ENCODE data around the gene KLHL41. TPM values are rescaled to one million over a fixed set of nuclear protein-coding genes. Genes with fewer than 3 reads are reported as not detected.

The KLHL41 gene
- total and polyA plus RNA-seq, 2 of the 13 experiments (the other 11 are each of a cell fraction or from before 2014, with no cell fraction given) = 0.07 to 0.31 TPM

DNA sequence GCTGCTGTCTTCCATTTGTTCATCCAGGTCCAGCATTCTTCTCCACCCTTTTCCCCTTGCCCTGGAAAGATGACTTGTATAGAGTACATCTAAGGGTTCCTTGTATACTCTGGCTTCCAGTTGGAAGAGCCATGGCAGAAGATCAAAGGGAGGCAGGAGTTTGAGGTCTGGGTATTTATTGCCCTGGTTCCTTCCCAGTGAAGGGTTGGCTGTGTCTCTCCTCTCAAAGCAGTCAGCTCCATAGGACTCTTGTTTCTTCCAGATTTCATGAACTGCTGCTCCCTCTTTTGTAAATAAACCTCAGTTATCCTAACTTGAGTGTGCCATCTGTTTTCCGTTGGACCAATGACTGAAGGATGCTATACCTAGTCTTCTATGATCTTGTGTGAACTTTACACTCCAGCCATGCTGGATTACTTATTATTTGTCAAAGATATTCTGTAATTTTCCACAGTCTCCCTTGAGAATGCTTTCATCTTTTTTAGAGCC, 23.8 kb upstream of the KLHL41 start (continued):
- TF ChIP-seq, protein P1, sequence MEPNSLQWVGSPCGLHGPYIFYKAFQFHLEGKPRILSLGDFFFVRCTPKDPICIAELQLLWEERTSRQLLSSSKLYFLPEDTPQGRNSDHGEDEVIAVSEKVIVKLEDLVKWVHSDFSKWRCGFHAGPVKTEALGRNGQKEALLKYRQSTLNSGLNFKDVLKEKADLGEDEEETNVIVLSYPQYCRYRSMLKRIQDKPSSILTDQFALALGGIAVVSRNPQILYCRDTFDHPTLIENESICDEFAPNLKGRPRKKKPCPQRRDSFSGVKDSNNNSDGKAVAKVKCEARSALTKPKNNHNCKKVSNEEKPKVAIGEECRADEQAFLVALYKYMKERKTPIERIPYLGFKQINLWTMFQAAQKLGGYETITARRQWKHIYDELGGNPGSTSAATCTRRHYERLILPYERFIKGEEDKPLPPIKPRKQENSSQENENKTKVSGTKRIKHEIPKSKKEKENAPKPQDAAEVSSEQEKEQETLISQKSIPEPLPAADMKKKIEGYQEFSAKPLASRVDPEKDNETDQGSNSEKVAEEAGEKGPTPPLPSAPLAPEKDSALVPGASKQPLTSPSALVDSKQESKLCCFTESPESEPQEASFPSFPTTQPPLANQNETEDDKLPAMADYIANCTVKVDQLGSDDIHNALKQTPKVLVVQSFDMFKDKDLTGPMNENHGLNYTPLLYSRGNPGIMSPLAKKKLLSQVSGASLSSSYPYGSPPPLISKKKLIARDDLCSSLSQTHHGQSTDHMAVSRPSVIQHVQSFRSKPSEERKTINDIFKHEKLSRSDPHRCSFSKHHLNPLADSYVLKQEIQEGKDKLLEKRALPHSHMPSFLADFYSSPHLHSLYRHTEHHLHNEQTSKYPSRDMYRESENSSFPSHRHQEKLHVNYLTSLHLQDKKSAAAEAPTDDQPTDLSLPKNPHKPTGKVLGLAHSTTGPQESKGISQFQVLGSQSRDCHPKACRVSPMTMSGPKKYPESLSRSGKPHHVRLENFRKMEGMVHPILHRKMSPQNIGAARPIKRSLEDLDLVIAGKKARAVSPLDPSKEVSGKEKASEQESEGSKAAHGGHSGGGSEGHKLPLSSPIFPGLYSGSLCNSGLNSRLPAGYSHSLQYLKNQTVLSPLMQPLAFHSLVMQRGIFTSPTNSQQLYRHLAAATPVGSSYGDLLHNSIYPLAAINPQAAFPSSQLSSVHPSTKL (CRISPR knock-in tag; IDR thresholded peaks at IDR 0.05) = peak; percentile 82
- TF ChIP-seq, protein P2, sequence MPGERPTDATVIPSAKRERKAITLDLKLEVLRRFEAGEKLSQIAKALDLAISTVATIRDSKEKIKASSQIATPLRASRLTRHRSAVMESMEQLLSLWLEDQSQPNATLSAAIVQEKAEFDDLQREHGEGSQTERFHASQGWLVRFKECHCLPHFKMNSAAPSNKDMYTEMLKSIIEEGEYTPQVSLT (CRISPR knock-in tag; IDR thresholded peaks at IDR 0.05; ENCODE audit: borderline replicate concordance, low read depth) = no peak
- TF ChIP-seq MIER2 (CRISPR knock-in tag; IDR thresholded peaks at IDR 0.05) = 0 out of 2 replicates have a peak, but pooled peaks have one; percentile 28
- peak; percentile 24; the same call in 1 of the 2 replicates for TF ChIP-seq FOXA3 (CRISPR knock-in tag; IDR thresholded peaks at IDR 0.05)
- TF ChIP-seq, protein P3, sequence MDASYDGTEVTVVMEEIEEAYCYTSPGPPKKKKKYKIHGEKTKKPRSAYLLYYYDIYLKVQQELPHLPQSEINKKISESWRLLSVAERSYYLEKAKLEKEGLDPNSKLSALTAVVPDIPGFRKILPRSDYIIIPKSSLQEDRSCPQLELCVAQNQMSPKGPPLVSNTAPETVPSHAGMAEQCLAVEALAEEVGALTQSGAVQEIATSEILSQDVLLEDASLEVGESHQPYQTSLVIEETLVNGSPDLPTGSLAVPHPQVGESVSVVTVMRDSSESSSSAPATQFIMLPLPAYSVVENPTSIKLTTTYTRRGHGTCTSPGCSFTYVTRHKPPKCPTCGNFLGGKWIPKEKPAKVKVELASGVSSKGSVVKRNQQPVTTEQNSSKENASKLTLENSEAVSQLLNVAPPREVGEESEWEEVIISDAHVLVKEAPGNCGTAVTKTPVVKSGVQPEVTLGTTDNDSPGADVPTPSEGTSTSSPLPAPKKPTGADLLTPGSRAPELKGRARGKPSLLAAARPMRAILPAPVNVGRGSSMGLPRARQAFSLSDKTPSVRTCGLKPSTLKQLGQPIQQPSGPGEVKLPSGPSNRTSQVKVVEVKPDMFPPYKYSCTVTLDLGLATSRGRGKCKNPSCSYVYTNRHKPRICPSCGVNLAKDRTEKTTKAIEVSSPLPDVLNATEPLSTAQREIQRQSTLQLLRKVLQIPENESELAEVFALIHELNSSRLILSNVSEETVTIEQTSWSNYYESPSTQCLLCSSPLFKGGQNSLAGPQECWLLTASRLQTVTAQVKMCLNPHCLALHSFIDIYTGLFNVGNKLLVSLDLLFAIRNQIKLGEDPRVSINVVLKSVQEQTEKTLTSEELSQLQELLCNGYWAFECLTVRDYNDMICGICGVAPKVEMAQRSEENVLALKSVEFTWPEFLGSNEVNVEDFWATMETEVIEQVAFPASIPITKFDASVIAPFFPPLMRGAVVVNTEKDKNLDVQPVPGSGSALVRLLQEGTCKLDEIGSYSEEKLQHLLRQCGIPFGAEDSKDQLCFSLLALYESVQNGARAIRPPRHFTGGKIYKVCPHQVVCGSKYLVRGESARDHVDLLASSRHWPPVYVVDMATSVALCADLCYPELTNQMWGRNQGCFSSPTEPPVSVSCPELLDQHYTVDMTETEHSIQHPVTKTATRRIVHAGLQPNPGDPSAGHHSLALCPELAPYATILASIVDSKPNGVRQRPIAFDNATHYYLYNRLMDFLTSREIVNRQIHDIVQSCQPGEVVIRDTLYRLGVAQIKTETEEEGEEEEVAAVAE (CRISPR knock-in tag; IDR thresholded peaks at IDR 0.05; ENCODE audit: borderline replicate concordance) = no peak
- TF ChIP-seq, protein P4, sequence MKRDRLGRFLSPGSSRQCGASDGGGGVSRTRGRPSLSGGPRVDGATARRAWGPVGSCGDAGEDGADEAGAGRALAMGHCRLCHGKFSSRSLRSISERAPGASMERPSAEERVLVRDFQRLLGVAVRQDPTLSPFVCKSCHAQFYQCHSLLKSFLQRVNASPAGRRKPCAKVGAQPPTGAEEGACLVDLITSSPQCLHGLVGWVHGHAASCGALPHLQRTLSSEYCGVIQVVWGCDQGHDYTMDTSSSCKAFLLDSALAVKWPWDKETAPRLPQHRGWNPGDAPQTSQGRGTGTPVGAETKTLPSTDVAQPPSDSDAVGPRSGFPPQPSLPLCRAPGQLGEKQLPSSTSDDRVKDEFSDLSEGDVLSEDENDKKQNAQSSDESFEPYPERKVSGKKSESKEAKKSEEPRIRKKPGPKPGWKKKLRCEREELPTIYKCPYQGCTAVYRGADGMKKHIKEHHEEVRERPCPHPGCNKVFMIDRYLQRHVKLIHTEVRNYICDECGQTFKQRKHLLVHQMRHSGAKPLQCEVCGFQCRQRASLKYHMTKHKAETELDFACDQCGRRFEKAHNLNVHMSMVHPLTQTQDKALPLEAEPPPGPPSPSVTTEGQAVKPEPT (CRISPR knock-in tag; IDR thresholded peaks at IDR 0.05; ENCODE audit: low read depth) = no peak
- no peak for TF ChIP-seq RFX3 (CRISPR knock-in tag; IDR thresholded peaks at IDR 0.05)
- no peak for TF ChIP-seq ZSCAN31 (CRISPR knock-in tag; IDR thresholded peaks at IDR 0.05; ENCODE audit: low read depth)
- TF ChIP-seq MBNL3 (CRISPR knock-in tag; conservative IDR thresholded peaks at IDR 0.05) = no peak
- TF ChIP-seq, protein P5, sequence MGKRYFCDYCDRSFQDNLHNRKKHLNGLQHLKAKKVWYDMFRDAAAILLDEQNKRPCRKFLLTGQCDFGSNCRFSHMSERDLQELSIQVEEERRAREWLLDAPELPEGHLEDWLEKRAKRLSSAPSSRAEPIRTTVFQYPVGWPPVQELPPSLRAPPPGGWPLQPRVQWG (CRISPR knock-in tag; IDR thresholded peaks at IDR 0.05; ENCODE audit: borderline replicate concordance, low read depth) = no peak
- TF ChIP-seq, protein P6, sequence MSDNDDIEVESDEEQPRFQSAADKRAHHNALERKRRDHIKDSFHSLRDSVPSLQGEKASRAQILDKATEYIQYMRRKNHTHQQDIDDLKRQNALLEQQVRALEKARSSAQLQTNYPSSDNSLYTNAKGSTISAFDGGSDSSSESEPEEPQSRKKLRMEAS (IDR thresholded peaks at IDR 0.05) = no peak
- TF ChIP-seq TCF7L2 (IDR thresholded peaks at IDR 0.05; ENCODE audit: low read depth, low read length) = peak; percentile 74; the same call in 1 of the 2 replicates
- TF ChIP-seq ZNF326 (CRISPR knock-in tag; IDR thresholded peaks at IDR 0.05; ENCODE audit: borderline replicate concordance) = no peak
- no peak for TF ChIP-seq JUN (CRISPR knock-in tag; IDR thresholded peaks at IDR 0.05)
- TF ChIP-seq MAFF (IDR thresholded peaks at IDR 0.05; ENCODE audit: low read depth, low read length) = no peak
- no peak for TF ChIP-seq KAT7 (CRISPR knock-in tag; IDR thresholded peaks at IDR 0.05; ENCODE audit: borderline replicate concordance)

Data from HepG2 (cell line).